ENCODE data around the gene TASOR.

The TASOR gene

GRCh38 chr3:56667973-56668579 lies 15.0 kb downstream of the TASOR start:
- Histone ChIP-seq H3K27me3 (ENCODE audit: insufficient read depth, low read length) (no peaks in the 10 kb centered on the region), H3K9me3 (ENCODE audit: low read length) (peaks cover 2% of the 10 kb centered on the region), H3K4me1 (ENCODE audit: insufficient read depth, low read length) (no peaks in the 10 kb centered on the region), H3K4me3 (ENCODE audit: low read length) (no peak overlapping the region), H2AFZ (ENCODE audit: low read depth, low read length) (no peak overlapping the region), H3K36me3 (ENCODE audit: insufficient read depth, low read length) (peaks cover 77% of the 10 kb centered on the region)

GRCh38 chr3:56664823-56665222 lies 18.2 kb downstream of the TASOR start:
- peaks cover 81% of the 10 kb centered on the region for H3K36me3 ChIP-seq (ENCODE audit: insufficient read depth, low read length)
- no peaks in the 10 kb centered on the region for H3K27me3 ChIP-seq (ENCODE audit: insufficient read depth, low read length)
- H3K4me1 ChIP-seq (ENCODE audit: insufficient read depth, low read length): no peaks in the 10 kb centered on the region
- no peaks in the 10 kb centered on the region for H3K9me3 ChIP-seq (ENCODE audit: low read length)
- H3K4me3 ChIP-seq (ENCODE audit: low read length): no peak overlapping the region
- no peak overlapping the region for H2AFZ ChIP-seq (ENCODE audit: low read depth, low read length)

GRCh38 chr3:56655709-56656108 lies 27.4 kb downstream of the TASOR start:
- peaks cover 5% of the 10 kb centered on the region for H3K9me3 ChIP-seq (ENCODE audit: low read length)
- H3K4me3 ChIP-seq (ENCODE audit: low read length): no peak overlapping the region
- H3K36me3 ChIP-seq (ENCODE audit: insufficient read depth, low read length): peaks cover 67% of the 10 kb centered on the region
- no peaks in the 10 kb centered on the region for H3K27me3 ChIP-seq (ENCODE audit: insufficient read depth, low read length)
- H2AFZ ChIP-seq (ENCODE audit: low read depth, low read length): no peak overlapping the region
- no peaks in the 10 kb centered on the region for H3K4me1 ChIP-seq (ENCODE audit: insufficient read depth, low read length)

GRCh38 chr3:56654460-56654859 lies 28.6 kb downstream of the TASOR start:
- H3K4me1 ChIP-seq (ENCODE audit: insufficient read depth, low read length): no peaks in the 10 kb centered on the region
- no peak overlapping the region for H2AFZ ChIP-seq (ENCODE audit: low read depth, low read length)
- H3K27me3 ChIP-seq (ENCODE audit: insufficient read depth, low read length): no peaks in the 10 kb centered on the region
- H3K4me3 ChIP-seq (ENCODE audit: low read length): no peak overlapping the region
- peaks cover 5% of the 10 kb centered on the region for H3K9me3 ChIP-seq (ENCODE audit: low read length)
- H3K36me3 ChIP-seq (ENCODE audit: insufficient read depth, low read length): peaks cover 67% of the 10 kb centered on the region

GRCh38 chr3:56645407-56645806 lies 37.7 kb downstream of the TASOR start:
- Histone ChIP-seq H3K36me3 (ENCODE audit: insufficient read depth, low read length) (peaks cover 76% of the 10 kb centered on the region), H3K9me3 (ENCODE audit: low read length) (no peaks in the 10 kb centered on the region), H3K27me3 (ENCODE audit: insufficient read depth, low read length) (no peaks in the 10 kb centered on the region), H3K4me1 (ENCODE audit: insufficient read depth, low read length) (no peaks in the 10 kb centered on the region), H2AFZ (ENCODE audit: low read depth, low read length) (no peak overlapping the region), H3K4me3 (ENCODE audit: low read length) (no peak overlapping the region)

- no peak overlapping the region for H2AFZ ChIP-seq (ENCODE audit: low read depth, low read length)
- peaks cover 54% of the 10 kb centered on the region for H3K36me3 ChIP-seq (ENCODE audit: insufficient read depth, low read length)
- H3K4me1 ChIP-seq (ENCODE audit: insufficient read depth, low read length): no peaks in the 10 kb centered on the region
- H3K27me3 ChIP-seq (ENCODE audit: insufficient read depth, low read length): no peaks in the 10 kb centered on the region
- H3K9me3 ChIP-seq (ENCODE audit: low read length): no peaks in the 10 kb centered on the region
- H3K4me3 ChIP-seq (ENCODE audit: low read length): no peak overlapping the region
These were observed 49.2 kb downstream of the TASOR start for GRCh38 chr3:56633602-56634535.

Measured in neuron (in vitro differentiated cells).